H9 (cell line): Measurements from ENCODE around the gene FOLR1. TPM values are rescaled to one million over a fixed set of nuclear protein-coding genes. Genes with fewer than 3 reads are reported as not detected.

Source experiments
- DNase-seq: peaks from one replicate; pipeline ENCODE4 v3.0.0-alpha.2; 2017
- H2AFZ ChIP-seq: one replicate; pipeline ENCODE4 v1.6.1; 2013; ENCODE audit warnings: mild to moderate bottlenecking, low read length, control low read depth, moderate library complexity
- H2AK5ac ChIP-seq: 2 replicates; pipeline ENCODE4 v1.6.1; 2013; ENCODE audit warnings: low read length, control low read depth, mixed read lengths; ENCODE audit not compliant: insufficient read length
- H2BK120ac ChIP-seq: one replicate; pipeline ENCODE4 v1.6.1; 2013; ENCODE audit warnings: low read depth, mild to moderate bottlenecking, low read length, control low read depth, inconsistent platforms; ENCODE audit not compliant: poor library complexity, severe bottlenecking
- H2BK12ac ChIP-seq: 2 replicates; pipeline ENCODE4 v1.6.1; 2013; ENCODE audit warnings: low read length, control low read depth, mixed read lengths, low read depth; ENCODE audit not compliant: insufficient read length
- H2BK15ac ChIP-seq: 2 replicates; pipeline ENCODE4 v1.6.1; 2013; ENCODE audit warnings: low read depth, low read length, control low read depth
- H2BK20ac ChIP-seq: one replicate; pipeline ENCODE4 v1.6.1; 2013; ENCODE audit warnings: low read depth, mild to moderate bottlenecking, low read length, control low read depth, inconsistent platforms; ENCODE audit not compliant: poor library complexity, severe bottlenecking
- H2BK5ac ChIP-seq: 2 replicates; pipeline ENCODE4 v1.6.1; 2013; ENCODE audit warnings: low read length, control low read depth, mixed read lengths; ENCODE audit not compliant: insufficient read length
- H3K14ac ChIP-seq: 2 replicates; pipeline ENCODE4 v1.6.1; 2013; ENCODE audit warnings: low read length, control low read depth; ENCODE audit not compliant: insufficient read depth
- H3K18ac ChIP-seq: 2 replicates; pipeline ENCODE4 v1.6.1; 2013; ENCODE audit warnings: low read depth, mild to moderate bottlenecking, mixed read lengths, low read length, control low read depth; ENCODE audit not compliant: insufficient read length
- H3K23ac ChIP-seq: 2 replicates; pipeline ENCODE4 v1.6.1; 2013; ENCODE audit warnings: low read length, control low read depth, mixed read lengths, low read depth; ENCODE audit not compliant: insufficient read length
- H3K23me2 ChIP-seq: 2 replicates; pipeline ENCODE4 v1.6.1; 2013; ENCODE audit warnings: low read depth, mild to moderate bottlenecking, mixed read lengths, low read length, control low read depth; ENCODE audit not compliant: insufficient read length, poor library complexity, severe bottlenecking
- H3K27ac ChIP-seq: 2 replicates; pipeline ENCODE4 v1.5.1; 2013; ENCODE audit warnings: low read length, control low read depth, mixed read lengths, low read depth; ENCODE audit not compliant: insufficient read length
- H3K27me3 ChIP-seq: 2 replicates; pipeline ENCODE4 v1.6.1; 2013; ENCODE audit warnings: low read length, control low read depth, inconsistent platforms; ENCODE audit not compliant: insufficient read depth
- H3K4ac ChIP-seq: 2 replicates; pipeline ENCODE4 v1.6.1; 2013; ENCODE audit warnings: low read depth, mild to moderate bottlenecking, control low read depth, inconsistent platforms, low read length, moderate library complexity
- H3K4me1 ChIP-seq: 2 replicates; pipeline ENCODE4 v1.6.1; 2013; ENCODE audit warnings: low read length, control low read depth, inconsistent platforms; ENCODE audit not compliant: insufficient read depth
- H3K4me2 ChIP-seq: 2 replicates; pipeline ENCODE4 v1.6.1; 2013; ENCODE audit warnings: low read length, control low read depth, mixed read lengths; ENCODE audit not compliant: insufficient read length, insufficient read depth
- H3K56ac ChIP-seq: 2 replicates; pipeline ENCODE4 v1.6.1; 2013; ENCODE audit warnings: low read depth, mild to moderate bottlenecking, mixed read lengths, low read length, control low read depth; ENCODE audit not compliant: insufficient read length
- H3K79me1 ChIP-seq: 2 replicates; pipeline ENCODE4 v1.6.1; 2013; ENCODE audit warnings: low read depth, mild to moderate bottlenecking, moderate library complexity, low read length, control low read depth, inconsistent platforms; ENCODE audit not compliant: insufficient read depth, poor library complexity, severe bottlenecking
- H3K79me2 ChIP-seq: 2 replicates; pipeline ENCODE4 v1.6.1; 2013; ENCODE audit warnings: low read length, control low read depth, inconsistent platforms; ENCODE audit not compliant: insufficient read depth
- H3K9ac ChIP-seq: 2 replicates; pipeline ENCODE4 v1.6.1; 2013; ENCODE audit warnings: low read length, control low read depth, mixed read lengths; ENCODE audit not compliant: insufficient read length; ENCODE audit errors: extremely low read depth
- H3K9me3 ChIP-seq: one replicate; pipeline ENCODE4 v1.6.1; 2013; ENCODE audit warnings: low read depth, low read length, inconsistent platforms; ENCODE audit not compliant: control insufficient read depth
- H3T11ph ChIP-seq: one replicate; pipeline ENCODE4 v1.6.1; 2013; ENCODE audit warnings: mild to moderate bottlenecking, low read length, control low read depth, inconsistent platforms
- H4K20me1 ChIP-seq: one replicate; pipeline ENCODE4 v1.6.1; 2013; ENCODE audit not compliant: control insufficient read depth, insufficient read length, insufficient read depth
- H4K5ac ChIP-seq: 2 replicates; pipeline ENCODE4 v1.6.1; 2013; ENCODE audit warnings: low read depth, mild to moderate bottlenecking, mixed read lengths, low read length, control low read depth; ENCODE audit not compliant: insufficient read length
- H4K8ac ChIP-seq: replicated peaks from 2 replicates; pipeline ENCODE4 v1.6.1; 2013; ENCODE audit warnings: low read length, control low read depth, mixed read lengths, low read depth; ENCODE audit not compliant: insufficient read length
- H4K91ac ChIP-seq: 2 replicates; pipeline ENCODE4 v1.6.1; 2013; ENCODE audit warnings: low read depth, mild to moderate bottlenecking, moderate library complexity, mixed read lengths, low read length, control low read depth; ENCODE audit not compliant: insufficient read length
- H3K27ac Mint-ChIP-seq, 3 experiments: 2 replicates in 2 of 3; 3 replicates in 1 of 3; pipeline ENCODE4 v1.8.0; 2020 to 2021; ENCODE audit warnings: mixed read lengths in 3 of 3, mild to moderate bottlenecking in 1 of 3, moderate library complexity in 1 of 3
- H3K27me3 Mint-ChIP-seq: 2 replicates; pipeline ENCODE4 v1.8.0; 2021; ENCODE audit warnings: low read depth, mild to moderate bottlenecking, moderate library complexity, mixed read lengths
- H3K36me3 Mint-ChIP-seq, 3 experiments: 2 replicates in 2 of 3; 3 replicates in 1 of 3; pipeline ENCODE4 v1.8.0; 2020 to 2021; ENCODE audit warnings: low read depth in 3 of 3, mixed read lengths in 3 of 3; ENCODE audit not compliant: insufficient read depth in 1 of 3
- H3K4me1 Mint-ChIP-seq, 2 experiments: 2 replicates each; pipeline ENCODE4 v1.8.0; 2020; ENCODE audit warnings: mixed read lengths in 2 of 2
- H3K4me3 Mint-ChIP-seq, 2 experiments: 2 replicates in 1 of 2; 3 replicates in 1 of 2; pipeline ENCODE4 v1.8.0; 2020 to 2021; ENCODE audit warnings: mild to moderate bottlenecking in 2 of 2, mixed read lengths in 2 of 2, moderate library complexity in 1 of 2
- H3K9me3 Mint-ChIP-seq, 2 experiments: 2 replicates in 1 of 2; 3 replicates in 1 of 2; pipeline ENCODE4 v1.8.0; 2020; ENCODE audit warnings: mild to moderate bottlenecking in 2 of 2, mixed read lengths in 2 of 2, moderate library complexity in 1 of 2
- WGBS: extraction: QIAGEN DNeasy Blood & Tissue Kit; methylation state at CpG from one replicate; pipeline ENCODE4 v1.1.7; 2013; ENCODE audit warnings: missing lambda C conversion rate, low lambda C conversion rate, mixed read lengths; ENCODE audit not compliant: insufficient read length; ENCODE audit errors: extremely low coverage; 5-methylcytosine and 5-hydroxymethylcytosine counted together
- total RNA-seq: library from RNA; stranded (reverse); gene quantifications from 2 replicates; pipeline ENCODE4 v1.2.1, GENCODE V29; 2021
- TF ChIP-seq, protein P1 (sequence below): fragments of 200-600 bp; sonication (generic); conservative IDR thresholded peaks from 3 replicates; pipeline ENCODE4 v1.8.0; 2021; ENCODE audit warnings: antibody characterized with exemption, mild to moderate bottlenecking

The FOLR1 gene
- total RNA-seq, 1 experiment from 2014 or later: 0.92 TPM

DNA sequence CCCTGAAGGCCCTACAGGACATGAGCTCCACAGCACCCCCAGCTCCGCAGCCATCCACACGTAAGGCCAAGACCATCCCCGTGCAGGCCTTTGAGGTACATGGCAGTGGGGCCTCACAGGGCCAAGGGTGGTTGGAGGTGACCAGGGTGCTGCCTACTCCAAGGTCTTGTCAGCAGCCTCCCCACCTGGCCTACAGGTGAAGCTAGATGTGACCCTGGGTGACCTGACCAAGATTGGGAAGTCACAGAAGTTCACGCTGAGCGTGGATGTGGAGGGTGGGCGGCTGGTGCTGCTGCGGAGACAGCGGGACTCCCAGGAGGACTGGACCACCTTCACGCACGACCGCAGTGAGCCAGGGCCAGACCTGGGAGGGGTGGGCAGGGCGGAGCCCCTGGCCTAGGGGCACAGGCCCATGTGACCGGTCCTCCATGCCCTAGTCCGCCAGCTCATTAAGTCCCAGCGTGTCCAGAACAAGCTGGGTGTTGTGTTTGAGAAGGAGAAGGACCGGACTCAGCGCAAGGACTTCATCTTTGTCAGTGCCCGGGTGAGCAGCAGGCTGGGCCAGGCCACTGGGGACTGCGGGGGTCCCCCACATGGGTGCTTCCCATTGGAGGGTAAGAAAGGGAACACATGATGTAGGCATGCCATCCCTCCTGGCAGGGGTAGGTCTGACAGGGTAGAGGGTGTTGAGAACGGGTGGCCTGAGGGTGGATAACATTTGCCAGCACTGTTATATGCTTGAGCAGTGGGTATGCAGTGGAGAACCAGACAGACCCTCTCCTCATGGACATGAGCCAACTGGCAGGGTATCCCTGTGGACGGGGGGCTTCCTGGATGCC is 38.2 kb downstream of the FOLR1 start:
- Histone ChIP-seq H3K56ac (no peak overlapping the region), H3K14ac (no peak overlapping the region), H4K91ac (no peak overlapping the region), H3K4me2 (no peak overlapping the region), H2BK15ac (no peak overlapping the region), H3K79me2 (peaks cover 4% of the 10 kb centered on the region; the same call in 1 of the 2 replicates), H2BK12ac (no peak overlapping the region), H3K79me1 (peaks cover 3% of the 10 kb centered on the region), H2BK5ac (no peak overlapping the region), H2BK120ac (no peak overlapping the region), H2AK5ac (no peak overlapping the region), H3T11ph (no peak overlapping the region), H3K27me3 (no peaks in the 10 kb centered on the region), H3K23ac (no peak overlapping the region), H4K5ac (no peak overlapping the region), H2BK20ac (no peak overlapping the region), H3K27ac (no peak overlapping the region), H2AFZ (no peak overlapping the region), H4K8ac (no peak overlapping the region), H3K9me3 (no peaks in the 10 kb centered on the region), H3K18ac (no peak overlapping the region), H3K4me1 (no peaks in the 10 kb centered on the region; the same call in 1 of the 2 replicates), H3K4ac (no peak overlapping the region), H3K23me2 (peaks cover 6% of the 10 kb centered on the region), H3K9ac (no peak overlapping the region), H4K20me1 (peaks cover 2% of the 10 kb centered on the region)
- no CpG with 5 or more reads among the region's 21 CpGs for WGBS
- DNase-seq: no peak
- Mint-ChIP-seq H3K27ac (no peak overlapping the region; a peak in 1 of 7 replicates), H3K4me1 (peaks cover 11 to 19% of the 10 kb centered on the region in 2 experiments), H3K36me3 (peaks cover 41 to 91% (median 87%) of the 10 kb centered on the region in 3 experiments; a peak in 6 of 7 replicates), H3K27me3 (no peaks in the 10 kb centered on the region), H3K4me3 (no peak overlapping the region), H3K9me3 (no peaks in the 10 kb centered on the region)
- TF ChIP-seq, protein P1, sequence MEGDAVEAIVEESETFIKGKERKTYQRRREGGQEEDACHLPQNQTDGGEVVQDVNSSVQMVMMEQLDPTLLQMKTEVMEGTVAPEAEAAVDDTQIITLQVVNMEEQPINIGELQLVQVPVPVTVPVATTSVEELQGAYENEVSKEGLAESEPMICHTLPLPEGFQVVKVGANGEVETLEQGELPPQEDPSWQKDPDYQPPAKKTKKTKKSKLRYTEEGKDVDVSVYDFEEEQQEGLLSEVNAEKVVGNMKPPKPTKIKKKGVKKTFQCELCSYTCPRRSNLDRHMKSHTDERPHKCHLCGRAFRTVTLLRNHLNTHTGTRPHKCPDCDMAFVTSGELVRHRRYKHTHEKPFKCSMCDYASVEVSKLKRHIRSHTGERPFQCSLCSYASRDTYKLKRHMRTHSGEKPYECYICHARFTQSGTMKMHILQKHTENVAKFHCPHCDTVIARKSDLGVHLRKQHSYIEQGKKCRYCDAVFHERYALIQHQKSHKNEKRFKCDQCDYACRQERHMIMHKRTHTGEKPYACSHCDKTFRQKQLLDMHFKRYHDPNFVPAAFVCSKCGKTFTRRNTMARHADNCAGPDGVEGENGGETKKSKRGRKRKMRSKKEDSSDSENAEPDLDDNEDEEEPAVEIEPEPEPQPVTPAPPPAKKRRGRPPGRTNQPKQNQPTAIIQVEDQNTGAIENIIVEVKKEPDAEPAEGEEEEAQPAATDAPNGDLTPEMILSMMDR: no peak
